IMR-90 (cell line): ENCODE measurements around the gene PLA2G15. TPM values are rescaled to one million over a fixed set of nuclear protein-coding genes. Genes with fewer than 3 reads are reported as not detected.

ENCODE experiments used
- ATAC-seq: fragments of 200-7000 bp; cut with Tn5 transposase; 2 replicates; pipeline ENCODE4 v1.9.1; 2020; ENCODE audit warnings: low read depth, mild to moderate bottlenecking, moderate library complexity
- BruUV-seq: library from RNA; stranded (reverse); fragments of 400-500 nt; replicated peaks from 2 replicates; lab custom pipeline; 2021; lab: Mats Ljungman, UMichigan
- CTCF ChIA-PET: fragments of 300-600 bp; formaldehyde crosslinking; extraction: SDS; loops from one replicate; lab custom pipeline; 2021; ENCODE audit warnings: antibody characterized with exemption; lab: Yijun Ruan, JAX
- POLR2A ChIA-PET: fragments of 300-600 bp; sonication (Branson Sonifier 250); formaldehyde crosslinking; loops from one replicate; lab custom pipeline; 2022; ENCODE audit warnings: antibody characterized with exemption; ENCODE audit not compliant: unreplicated experiment; lab: Charles Lee
- DNase-seq: peaks from one replicate; pipeline ENCODE4 v3.0.0; 2013
- H2AFZ ChIP-seq: replicated peaks from 2 replicates; pipeline ENCODE3; 2013; ENCODE audit warnings: low read length, mild to moderate bottlenecking; ENCODE audit not compliant: poor library complexity
- H2AK5ac ChIP-seq: 2 replicates; pipeline ENCODE4 v1.6.1; 2013; ENCODE audit warnings: low read depth, low read length, inconsistent platforms
- H2AK9ac ChIP-seq: replicated peaks from 2 replicates; pipeline ENCODE3; 2013; ENCODE audit warnings: mild to moderate bottlenecking, low read depth, low read length, moderate library complexity; ENCODE audit not compliant: poor library complexity
- H2BK120ac ChIP-seq: 2 replicates; pipeline ENCODE4 v1.6.1; 2013; ENCODE audit warnings: low read depth, low read length, inconsistent platforms
- H2BK15ac ChIP-seq: 3 replicates; pipeline ENCODE4 v1.6.1; 2013; ENCODE audit warnings: low read depth, low read length, inconsistent platforms
- H2BK20ac ChIP-seq: 2 replicates; pipeline ENCODE4 v1.6.1; 2013; ENCODE audit warnings: low read depth, mild to moderate bottlenecking, inconsistent platforms, low read length, moderate library complexity
- H2BK5ac ChIP-seq: 2 replicates; pipeline ENCODE4 v1.6.1; 2013; ENCODE audit warnings: mild to moderate bottlenecking, low read depth, low read length, inconsistent platforms; ENCODE audit not compliant: poor library complexity, severe bottlenecking
- H3K14ac ChIP-seq: replicated peaks from 2 replicates; pipeline ENCODE4 v1.6.1; 2013; ENCODE audit warnings: low read depth, low read length, inconsistent platforms
- H3K18ac ChIP-seq: 2 replicates; pipeline ENCODE4 v1.6.1; 2013; ENCODE audit warnings: low read depth, low read length, control low read depth
- H3K23ac ChIP-seq: 2 replicates; pipeline ENCODE4 v1.6.1; 2013; ENCODE audit warnings: low read depth, low read length, inconsistent platforms
- H3K27ac ChIP-seq: 2 replicates; pipeline ENCODE4 v1.5.1; 2013; ENCODE audit warnings: mild to moderate bottlenecking, control low read depth, low read length; ENCODE audit not compliant: insufficient read depth
- H3K27me3 ChIP-seq: 2 replicates; pipeline ENCODE4 v1.6.1; 2013; ENCODE audit warnings: low read length; ENCODE audit not compliant: control insufficient read depth, insufficient read depth
- H3K36me3 ChIP-seq: 2 replicates; pipeline ENCODE4 v1.6.1; 2013; ENCODE audit warnings: low read length, mixed read lengths; ENCODE audit not compliant: control insufficient read depth, insufficient read depth
- H3K4ac ChIP-seq: 2 replicates; pipeline ENCODE4 v1.6.1; 2013; ENCODE audit warnings: low read depth, low read length, inconsistent platforms
- H3K4me1 ChIP-seq: 2 replicates; pipeline ENCODE4 v1.6.1; 2013; ENCODE audit warnings: low read length, mixed read lengths; ENCODE audit not compliant: control insufficient read depth, insufficient read depth
- H3K4me2 ChIP-seq: 2 replicates; pipeline ENCODE4 v1.6.1; 2013; ENCODE audit warnings: low read depth, mild to moderate bottlenecking, control low read depth, low read length, moderate library complexity
- H3K4me3 ChIP-seq: 2 replicates; pipeline ENCODE4 v1.5.1; 2013; ENCODE audit warnings: low read depth, mild to moderate bottlenecking, control low read depth, low read length, moderate library complexity; ENCODE audit not compliant: insufficient read depth
- H3K56ac ChIP-seq: 2 replicates; pipeline ENCODE4 v1.6.1; 2013; ENCODE audit warnings: low read length, inconsistent platforms; ENCODE audit not compliant: insufficient read depth; ENCODE audit errors: extremely low read depth
- H3K79me1 ChIP-seq, 2 experiments: 2 replicates each; pipeline ENCODE4 v1.6.1; 2013; ENCODE audit warnings: low read length in 2 of 2, inconsistent platforms in 1 of 2, low read depth in 1 of 2
- H3K9ac ChIP-seq: 2 replicates; pipeline ENCODE4 v1.6.1; 2013; ENCODE audit warnings: low read depth, low read length, control low read depth
- H3K9me1 ChIP-seq: 2 replicates; pipeline ENCODE4 v1.6.1; 2013; ENCODE audit warnings: low read length, inconsistent platforms; ENCODE audit not compliant: insufficient read depth
- H3K9me3 ChIP-seq: 2 replicates; pipeline ENCODE4 v1.6.1; 2013; ENCODE audit warnings: low read length; ENCODE audit not compliant: control insufficient read depth, insufficient read depth
- H4K20me1 ChIP-seq: 2 replicates; pipeline ENCODE4 v1.6.1; 2013; ENCODE audit warnings: low read length, inconsistent platforms; ENCODE audit not compliant: insufficient read depth
- H4K5ac ChIP-seq: 2 replicates; pipeline ENCODE4 v1.6.1; 2013; ENCODE audit warnings: mild to moderate bottlenecking, low read depth, low read length, control low read depth
- H4K8ac ChIP-seq, 2 experiments: 2 replicates each; pipeline ENCODE4 v1.6.1; 2013; ENCODE audit warnings: low read depth in 2 of 2, low read length in 2 of 2, control low read depth in 1 of 2, inconsistent platforms in 1 of 2
- H4K91ac ChIP-seq: 2 replicates; pipeline ENCODE4 v1.6.1; 2013; ENCODE audit warnings: low read depth, low read length, inconsistent platforms; ENCODE audit not compliant: insufficient read depth
- BHLHE40 ChIP-seq: fragments of 150-350 bp; IDR thresholded peaks from 2 replicates; pipeline ENCODE4 v1.6.1; 2016; ENCODE audit warnings: mild to moderate bottlenecking, low read depth, low read length
- CEBPB ChIP-seq: IDR thresholded peaks from 2 replicates; pipeline ENCODE4 v1.6.1; 2012; ENCODE audit warnings: low read depth, low read length, improper control_type of control experiment
- CHD1 ChIP-seq: IDR thresholded peaks from 2 replicates; pipeline ENCODE4 v1.6.1; 2012; ENCODE audit warnings: low read depth, low read length, improper control_type of control experiment
- CTCF ChIP-seq: conservative IDR thresholded peaks from 2 replicates; pipeline ENCODE4 v1.5.1; 2012; ENCODE audit warnings: mild to moderate bottlenecking, low read depth, low read length, improper control_type of control experiment
- ELK1 ChIP-seq: fragments of 150-350 bp; IDR thresholded peaks from 2 replicates; pipeline ENCODE4 v1.6.1; 2016; ENCODE audit warnings: low read depth, mild to moderate bottlenecking, low read length, moderate library complexity, borderline replicate concordance
- FOS ChIP-seq: fragments of 150-350 bp; IDR thresholded peaks from 2 replicates; pipeline ENCODE4 v1.6.1; 2016; ENCODE audit warnings: low read depth, low read length
- MAZ ChIP-seq: IDR thresholded peaks from 2 replicates; pipeline ENCODE4 v1.6.1; 2012; ENCODE audit warnings: low read depth, mild to moderate bottlenecking, low read length, improper control_type of control experiment, moderate library complexity, borderline replicate concordance
- MXI1 ChIP-seq: IDR thresholded peaks from 2 replicates; pipeline ENCODE4 v1.6.1; 2012; ENCODE audit warnings: low read depth, mild to moderate bottlenecking, low read length, moderate library complexity, borderline replicate concordance
- NFE2L2 ChIP-seq: fragments of 150-350 bp; IDR thresholded peaks from 2 replicates; pipeline ENCODE4 v1.6.1; 2016; ENCODE audit warnings: low read depth, mild to moderate bottlenecking, low read length
- POLR2A ChIP-seq: IDR thresholded peaks from 2 replicates; pipeline ENCODE4 v1.6.1; 2012; ENCODE audit warnings: mild to moderate bottlenecking, low read depth, low read length
- RAD21 ChIP-seq: IDR thresholded peaks from 2 replicates; pipeline ENCODE4 v1.6.1; 2012; ENCODE audit warnings: low read length, improper control_type of control experiment
- RFX5 ChIP-seq: IDR thresholded peaks from 2 replicates; pipeline ENCODE4 v1.8.0; 2012; ENCODE audit warnings: low read depth, mild to moderate bottlenecking, low read length, moderate library complexity
- SMC3 ChIP-seq: fragments of 150-350 bp; IDR thresholded peaks from 2 replicates; pipeline ENCODE4 v1.6.1; 2016; ENCODE audit warnings: low read depth, mild to moderate bottlenecking, antibody characterized with exemption, low read length, moderate library complexity
- WGBS, 2 experiments: methylation state at CpG; one replicate each; pipeline versions ENCODE4 v1.1.5 to v1.1.7; 2013; ENCODE audit warnings: missing lambda C conversion rate in 2 of 2; ENCODE audit not compliant: insufficient read length in 1 of 2; ENCODE audit errors: extremely low coverage in 2 of 2; 5-methylcytosine and 5-hydroxymethylcytosine counted together
- dilution Hi-C: fragments of 300-500 bp; cut with HindIII; formaldehyde crosslinking; loops from one replicate; pipeline ENCODE4 v1.14.3; 2018; ENCODE audit warnings: low sequenced_read_pairs; ENCODE audit not compliant: unreplicated experiment
- in situ Hi-C: fragments of 300-500 bp; cut with MboI; formaldehyde crosslinking; loops from 3 replicates; pipeline ENCODE4 v1.14.3; 2019; ENCODE audit warnings: low sequenced_read_pairs, inconsistent platforms, mixed read lengths
- intact Hi-C: fragments of 100-400 bp; cut with micrococcal nuclease; formaldehyde crosslinking; loops from 2 replicates; pipeline ENCODE4 v1.10.0; 2022
- polyA plus RNA-seq, 3 experiments: library from polyadenylated mRNA; depleted of rRNA; stranded (reverse); fragments of >200 nt; gene quantifications; 2 replicates each; pipeline ENCODE4 v1.2.3, GENCODE V29; 2012; ENCODE audit warnings: low replicate concordance in 1 of 3
- total RNA-seq: library from RNA; depleted of rRNA; stranded (reverse); fragments of >200 nt; gene quantifications from 2 replicates; pipeline ENCODE4 v1.2.3, GENCODE V29; 2012

Gene PLA2G15
- total and polyA plus RNA-seq, 2 of the 4 experiments (the other 2 are of a cell fraction), result 19.5 to 31.7 TPM

DNA sequence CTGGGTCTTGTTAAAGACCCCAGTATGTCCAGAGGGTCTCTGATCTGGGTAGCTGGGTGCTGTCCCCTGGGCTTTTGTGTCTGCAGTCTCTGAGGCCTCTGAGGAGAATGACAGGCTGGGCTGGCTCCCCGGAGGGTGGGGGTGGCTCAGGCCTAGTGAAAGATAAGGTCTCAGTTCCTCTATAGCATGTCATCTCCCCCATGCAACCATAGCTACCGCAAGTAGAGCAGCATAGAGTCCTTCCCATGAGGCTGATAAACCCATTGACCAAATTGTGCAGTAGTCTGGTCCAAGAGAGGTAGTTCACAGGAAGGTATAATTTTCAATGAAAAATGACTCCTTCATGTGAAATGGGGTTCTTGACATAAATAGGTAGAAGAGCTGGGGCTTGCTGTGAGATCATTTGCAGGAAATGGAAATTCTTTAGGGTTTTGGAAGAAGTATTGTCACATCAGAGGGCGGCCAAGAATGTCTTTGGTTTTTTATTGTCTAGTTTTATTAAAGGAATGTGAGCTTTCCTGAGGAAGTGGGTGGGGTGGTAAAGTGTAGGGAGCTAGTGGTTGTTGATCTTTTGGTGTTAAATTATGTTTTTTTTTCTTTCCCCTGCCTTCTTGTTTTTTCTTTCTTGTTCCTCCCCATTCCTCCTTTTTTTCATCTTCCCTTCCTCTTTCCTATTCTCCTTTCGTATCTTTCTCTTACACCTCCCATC, 44.6 kb downstream of the PLA2G15 start (continued):
- no peak for TF ChIP-seq SMC3

GRCh38 chr16:68290450-68290849, 45.3 kb downstream of the PLA2G15 start:
- Histone ChIP-seq H3K27ac (no peak overlapping the region), H3K23ac (no peak overlapping the region), H3K27me3 (no peaks in the 10 kb centered on the region), H3K18ac (no peak overlapping the region), H2BK15ac (no peak overlapping the region), H4K91ac (no peak overlapping the region), H4K20me1 (peaks cover 40% of the 10 kb centered on the region), H3K36me3 (peaks cover 37% of the 10 kb centered on the region), H4K5ac (no peak overlapping the region), H2AFZ (no peak overlapping the region), H3K9me3 (no peaks in the 10 kb centered on the region), H3K4me1 (peaks cover 11% of the 10 kb centered on the region), H2BK120ac (no peak overlapping the region), H2AK9ac (peak overlapping the region; percentile 58), H3K14ac (no peak overlapping the region), H4K8ac (no peak overlapping the region), H2BK5ac (no peak overlapping the region), H3K4me2 (no peak overlapping the region), H3K4ac (no peak overlapping the region), H3K56ac (no peak overlapping the region), H3K79me1 (peaks cover 34 to 83% of the 10 kb centered on the region in 2 experiments), H3K4me3 (no peak overlapping the region), H2BK20ac (no peak overlapping the region), H3K9me1 (peaks cover 33% of the 10 kb centered on the region), H2AK5ac (no peak overlapping the region), H3K9ac (no peak overlapping the region)
- BruUV-seq, result no TSS peak
- dilution Hi-C loops (no loop called here), intact Hi-C loops (no loop called here), in situ Hi-C loops (no loop called here)
- CTCF ChIA-PET, result interaction anchor here (0.6 kb wide), 1 partner anchor 274 kb away, joined by 3 read pairs; no protein-coding TSS in a partner anchor
- DNase-seq, result no peak
- no peak for ATAC-seq
- POLR2A ChIA-PET, result interaction anchor here (1.0 kb wide), 1 partner anchor 26 kb away, joined by 3 read pairs; the partner anchor contains the start of gene SLC7A6
- no CpG with 5 or more reads among the region's 6 CpGs for WGBS, 2 experiments
- TF ChIP-seq MXI1 (no peak), RFX5 (no peak), RAD21 (no peak), CEBPB (no peak), CHD1 (no peak), MAZ (no peak), FOS (no peak), CTCF (no peak), ELK1 (no peak), BHLHE40 (no peak), NFE2L2 (no peak), POLR2A (no peak)
